Uterus (tissue), 4 donors: Measurements from ENCODE around the gene MAPK11. TPM values are rescaled to one million over a fixed set of nuclear protein-coding genes. Genes with fewer than 3 reads are reported as not detected.

ENCODE experiments used
- DNase-seq, 2 donors: peaks; one replicate each; pipeline ENCODE4 v3.0.0-alpha.2; 2019 to 2020
- H3K27ac ChIP-seq, 2 donors: fragments of 200-600 bp; sonication (generic); 1 replicate in 1 of 2; 2 replicates in 1 of 2; pipeline ENCODE4 v1.5.1; 2016 to 2018
- H3K27me3 ChIP-seq, 2 donors: fragments of 200-600 bp; sonication (generic); one replicate each; pipeline ENCODE4 v1.5.1; 2018 to 2019; ENCODE audit warnings: control low read depth in 1 of 2
- H3K36me3 ChIP-seq, 2 donors: fragments of 200-600 bp; sonication (generic); one replicate each; pipeline ENCODE4 v1.5.1; 2019; ENCODE audit warnings: control low read depth in 1 of 2
- H3K4me1 ChIP-seq, 2 donors: fragments of 200-600 bp; sonication (generic); one replicate each; pipeline ENCODE4 v1.5.1; 2018 to 2019; ENCODE audit warnings: control low read depth in 1 of 2
- H3K4me3 ChIP-seq, 2 donors: fragments of 200-600 bp; sonication (generic); 1 replicate in 1 of 2; 2 replicates in 1 of 2; pipeline ENCODE4 v1.5.1; 2018 to 2019; ENCODE audit warnings: mild to moderate bottlenecking in 1 of 2
- H3K9me3 ChIP-seq, 2 donors: fragments of 200-600 bp; sonication (generic); one replicate each; pipeline ENCODE4 v1.5.1; 2019; ENCODE audit warnings: control low read depth in 1 of 2
- POLR2A ChIP-seq, 2 donors: fragments of 450-650 bp; IDR thresholded peaks; one replicate each; pipeline ENCODE4 v1.6.1; 2016; ENCODE audit warnings: antibody characterized with exemption in 2 of 2, mild to moderate bottlenecking in 1 of 2, moderate library complexity in 1 of 2
- intact Hi-C: fragments of 100-400 bp; cut with DNase I; formaldehyde crosslinking; loops from one replicate; pipeline ENCODE4 v1.15.1; 2023; ENCODE audit warnings: low total_unique reads
- total RNA-seq, 4 donors: library from RNA; depleted of rRNA in 3 of 4; stranded (reverse); fragments of >200 nt in 3 of 4; gene quantifications; one replicate each; pipeline versions ENCODE4 v1.1.0 to v1.2.4, GENCODE V29; 2014 to 2023
- TF ChIP-seq, protein P1 (sequence below), 4 experiments: fragments of 200-600 bp in 2 of 4; fragments of 450-650 bp in 2 of 4; sonication (generic) in 2 of 4; IDR thresholded peaks; one replicate each; pipeline ENCODE4 v1.5.1; 2016 to 2019; ENCODE audit warnings: antibody characterized with exemption in 4 of 4, mild to moderate bottlenecking in 2 of 4, moderate library complexity in 1 of 4
- donor health status: DM: yes; HTN: yes; CAD: no.

Gene MAPK11
- total RNA-seq, 4 donors from 2014 or later = 7.9 to 39.5 (median 22.4) TPM

- H3K27ac ChIP-seq = peak overlapping the region in 1 of 2 donors; percentile 80
- no peaks in the 10 kb centered on the region for H3K9me3 ChIP-seq
- no peaks in the 10 kb centered on the region for H3K27me3 ChIP-seq
- TF ChIP-seq POLR2A (IDR thresholded peaks at IDR 0.05) = no peak
- TF ChIP-seq, protein P1, sequence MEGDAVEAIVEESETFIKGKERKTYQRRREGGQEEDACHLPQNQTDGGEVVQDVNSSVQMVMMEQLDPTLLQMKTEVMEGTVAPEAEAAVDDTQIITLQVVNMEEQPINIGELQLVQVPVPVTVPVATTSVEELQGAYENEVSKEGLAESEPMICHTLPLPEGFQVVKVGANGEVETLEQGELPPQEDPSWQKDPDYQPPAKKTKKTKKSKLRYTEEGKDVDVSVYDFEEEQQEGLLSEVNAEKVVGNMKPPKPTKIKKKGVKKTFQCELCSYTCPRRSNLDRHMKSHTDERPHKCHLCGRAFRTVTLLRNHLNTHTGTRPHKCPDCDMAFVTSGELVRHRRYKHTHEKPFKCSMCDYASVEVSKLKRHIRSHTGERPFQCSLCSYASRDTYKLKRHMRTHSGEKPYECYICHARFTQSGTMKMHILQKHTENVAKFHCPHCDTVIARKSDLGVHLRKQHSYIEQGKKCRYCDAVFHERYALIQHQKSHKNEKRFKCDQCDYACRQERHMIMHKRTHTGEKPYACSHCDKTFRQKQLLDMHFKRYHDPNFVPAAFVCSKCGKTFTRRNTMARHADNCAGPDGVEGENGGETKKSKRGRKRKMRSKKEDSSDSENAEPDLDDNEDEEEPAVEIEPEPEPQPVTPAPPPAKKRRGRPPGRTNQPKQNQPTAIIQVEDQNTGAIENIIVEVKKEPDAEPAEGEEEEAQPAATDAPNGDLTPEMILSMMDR (IDR thresholded peaks at IDR 0.05) = no peak
- H3K4me3 ChIP-seq = no peak overlapping the region
- DNase-seq = peak in 1 of 2 donors; percentile 52
- no peaks in the 10 kb centered on the region for H3K36me3 ChIP-seq
- intact Hi-C loops = no loop called here
- H3K4me1 ChIP-seq = peaks cover 0 to 32% of the 10 kb centered on the region in 2 donors
Measured at GRCh38 chr22:50268655-50269113, 1.5 kb downstream of the MAPK11 start.

DNA sequence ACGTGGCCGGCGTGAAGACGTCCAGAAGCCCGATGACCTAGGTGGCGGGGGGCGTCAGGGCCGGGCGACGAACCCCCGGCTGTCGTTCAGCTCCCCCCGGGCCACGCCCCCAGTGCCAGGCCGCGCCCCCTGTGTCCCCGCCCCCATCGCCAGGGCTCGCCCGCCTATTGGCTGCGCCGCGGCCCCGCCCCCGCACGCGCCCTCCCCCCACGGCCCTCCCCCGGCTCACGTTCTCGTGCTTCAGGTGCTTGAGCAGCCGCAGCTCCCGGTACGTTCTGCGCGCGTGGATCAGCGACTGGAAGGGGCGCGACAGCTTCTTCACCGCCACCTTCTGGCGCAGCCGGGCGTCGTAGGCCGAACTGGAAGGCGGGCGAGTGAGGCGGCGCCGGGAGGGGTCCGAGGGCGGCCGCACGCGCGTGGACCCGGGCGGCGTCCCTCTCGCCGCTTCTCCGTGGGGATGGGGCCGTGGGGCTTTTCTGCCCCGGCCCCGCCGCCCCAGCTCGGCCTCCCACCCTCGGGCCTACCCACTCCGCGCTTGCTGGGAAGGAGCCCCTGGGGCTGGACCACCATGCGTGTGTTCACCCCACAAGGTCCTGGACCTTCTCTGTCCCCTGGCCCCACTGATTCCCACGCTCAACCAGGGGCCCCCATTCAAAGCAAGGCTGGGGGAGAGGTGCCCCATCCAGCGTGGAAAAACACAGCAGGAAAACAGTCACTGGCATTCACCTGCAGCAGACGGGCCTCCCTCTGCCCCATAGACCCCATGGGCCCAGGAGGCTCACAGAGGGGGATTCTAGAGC is 2.4 kb downstream of the MAPK11 start:
- H3K9me3 ChIP-seq = no peaks in the 10 kb centered on the region
- H3K27ac ChIP-seq = peak overlapping the region in 1 of 2 donors; percentile 46
- H3K4me1 ChIP-seq = peaks cover 0 to 32% of the 10 kb centered on the region in 2 donors
- no peaks in the 10 kb centered on the region for H3K27me3 ChIP-seq
- peak overlapping the region in 1 of 2 donors; percentile 1 for H3K4me3 ChIP-seq
- TF ChIP-seq, protein P1 (IDR thresholded peaks at IDR 0.05) = peak in 2 of 4 experiments; percentile 17 to 35
- TF ChIP-seq POLR2A (IDR thresholded peaks at IDR 0.05) = no peak
- peak; percentile 70 to 71 for DNase-seq
- H3K36me3 ChIP-seq = no peaks in the 10 kb centered on the region
- intact Hi-C loops = no loop called here

- Histone ChIP-seq H3K36me3 (no peaks in the 10 kb centered on the region), H3K4me3 (no peak overlapping the region), H3K27ac (no peak overlapping the region), H3K27me3 (no peaks in the 10 kb centered on the region), H3K9me3 (no peaks in the 10 kb centered on the region), H3K4me1 (peaks cover 0 to 35% of the 10 kb centered on the region in 2 donors)
- TF ChIP-seq, protein P1 (IDR thresholded peaks at IDR 0.05) = no peak
- TF ChIP-seq POLR2A (IDR thresholded peaks at IDR 0.05) = no peak
- intact Hi-C loops = no loop called here
- DNase-seq = no peak
Measured at GRCh38 chr22:50266994-50267393, 3.2 kb downstream of the MAPK11 start.

DNA sequence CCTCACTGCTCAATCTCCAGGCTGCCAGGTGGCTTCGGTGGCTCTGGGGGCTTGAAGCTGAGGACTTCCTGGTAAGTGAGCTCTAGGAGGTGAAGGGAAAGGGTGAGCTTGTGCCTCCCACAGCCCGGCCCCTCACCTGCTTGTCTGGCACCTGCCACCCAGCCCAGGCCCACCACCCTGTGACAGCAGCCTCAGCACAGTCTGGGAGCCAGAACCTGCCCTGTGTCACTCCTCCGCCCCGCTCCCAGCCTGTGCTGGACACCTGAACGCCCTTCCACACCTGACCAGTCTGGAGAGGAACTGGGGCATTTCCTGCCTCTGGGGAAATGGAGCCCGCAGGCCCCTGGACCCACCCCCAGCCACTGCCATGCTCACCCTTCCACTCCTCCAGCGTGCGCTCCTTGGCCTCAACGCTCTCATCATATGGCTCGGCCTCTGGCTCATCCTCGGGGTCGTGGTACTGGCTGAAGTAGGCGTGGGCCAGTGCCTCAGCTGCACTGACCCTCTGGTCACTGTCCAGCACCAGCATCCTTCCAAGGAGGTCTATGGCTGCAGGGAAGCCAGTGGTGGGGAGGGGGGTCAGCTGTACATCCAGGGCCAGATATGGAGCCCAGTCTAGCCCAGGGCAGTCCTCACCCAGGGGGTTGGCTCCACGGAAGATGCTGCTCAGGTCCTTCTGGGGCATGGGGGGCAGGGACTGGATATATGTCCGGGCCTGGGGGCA is 5.1 kb downstream of the MAPK11 start:
- peaks cover 0 to 31% of the 10 kb centered on the region in 2 donors for H3K4me1 ChIP-seq
- H3K27me3 ChIP-seq = no peaks in the 10 kb centered on the region
- intact Hi-C loops = no loop called here
- no peaks in the 10 kb centered on the region for H3K36me3 ChIP-seq
- no peak overlapping the region for H3K4me3 ChIP-seq
- no peak overlapping the region for H3K27ac ChIP-seq
- TF ChIP-seq, protein P1 (IDR thresholded peaks at IDR 0.05) = no peak
- TF ChIP-seq POLR2A (IDR thresholded peaks at IDR 0.05) = no peak
- H3K9me3 ChIP-seq = no peaks in the 10 kb centered on the region
- no peak for DNase-seq
